Measurements from ENCODE around the gene GCC2. TPM values are rescaled to one million over a fixed set of nuclear protein-coding genes. Genes with fewer than 3 reads are reported as not detected.

GCC2 gene
- total and polyA plus RNA-seq, 2 of the 13 experiments (the other 11 are each of a cell fraction or from before 2014, with no cell fraction given) = 17.6 to 22.5 TPM

- TF ChIP-seq ZNF280B (CRISPR knock-in tag; IDR thresholded peaks at IDR 0.05; ENCODE audit: borderline replicate concordance) (peak; percentile 79; the same call in 1 of the 2 replicates), TOPORS (CRISPR knock-in tag; IDR thresholded peaks at IDR 0.05) (peak; percentile 30; the same call in 1 of the 2 replicates), NFIB (CRISPR knock-in tag; IDR thresholded peaks at IDR 0.05; ENCODE audit: borderline replicate concordance) (no peak), ARID4A (CRISPR knock-in tag; IDR thresholded peaks at IDR 0.05; ENCODE audit: borderline replicate concordance) (peak; percentile 93), ZNF766 (CRISPR knock-in tag; IDR thresholded peaks at IDR 0.05; ENCODE audit: borderline replicate concordance) (peak; percentile 49; the same call in 1 of the 2 replicates), ZC3H4 (CRISPR knock-in tag; IDR thresholded peaks at IDR 0.05; ENCODE audit: borderline replicate concordance) (peak; percentile 65; the same call in 1 of the 2 replicates), SOX6 (IDR thresholded peaks at IDR 0.05) (no peak), SOX6 (CRISPR knock-in tag; IDR thresholded peaks at IDR 0.05) (peak; percentile 86), ZNF615 (CRISPR knock-in tag; IDR thresholded peaks at IDR 0.05; ENCODE audit: borderline replicate concordance) (0 out of 2 replicates have a peak, but pooled peaks have one; percentile 87), ZNF414 (CRISPR knock-in tag; IDR thresholded peaks at IDR 0.05) (peak; percentile 86; the same call in 1 of the 2 replicates), ZNF7 (CRISPR knock-in tag; IDR thresholded peaks at IDR 0.05) (peak; percentile 25; the same call in 1 of the 2 replicates), HNRNPH1 (optimal IDR thresholded peaks at IDR 0.05; ENCODE audit: low read depth, low read length) (peak; percentile 93), TAF1 (CRISPR knock-in tag; IDR thresholded peaks at IDR 0.05) (peak; percentile 98), ZNF230 (CRISPR knock-in tag; IDR thresholded peaks at IDR 0.05) (peak; percentile 96), ZNF343 (CRISPR knock-in tag; IDR thresholded peaks at IDR 0.05) (peak; percentile 94)
- TF ChIP-seq, protein P1, sequence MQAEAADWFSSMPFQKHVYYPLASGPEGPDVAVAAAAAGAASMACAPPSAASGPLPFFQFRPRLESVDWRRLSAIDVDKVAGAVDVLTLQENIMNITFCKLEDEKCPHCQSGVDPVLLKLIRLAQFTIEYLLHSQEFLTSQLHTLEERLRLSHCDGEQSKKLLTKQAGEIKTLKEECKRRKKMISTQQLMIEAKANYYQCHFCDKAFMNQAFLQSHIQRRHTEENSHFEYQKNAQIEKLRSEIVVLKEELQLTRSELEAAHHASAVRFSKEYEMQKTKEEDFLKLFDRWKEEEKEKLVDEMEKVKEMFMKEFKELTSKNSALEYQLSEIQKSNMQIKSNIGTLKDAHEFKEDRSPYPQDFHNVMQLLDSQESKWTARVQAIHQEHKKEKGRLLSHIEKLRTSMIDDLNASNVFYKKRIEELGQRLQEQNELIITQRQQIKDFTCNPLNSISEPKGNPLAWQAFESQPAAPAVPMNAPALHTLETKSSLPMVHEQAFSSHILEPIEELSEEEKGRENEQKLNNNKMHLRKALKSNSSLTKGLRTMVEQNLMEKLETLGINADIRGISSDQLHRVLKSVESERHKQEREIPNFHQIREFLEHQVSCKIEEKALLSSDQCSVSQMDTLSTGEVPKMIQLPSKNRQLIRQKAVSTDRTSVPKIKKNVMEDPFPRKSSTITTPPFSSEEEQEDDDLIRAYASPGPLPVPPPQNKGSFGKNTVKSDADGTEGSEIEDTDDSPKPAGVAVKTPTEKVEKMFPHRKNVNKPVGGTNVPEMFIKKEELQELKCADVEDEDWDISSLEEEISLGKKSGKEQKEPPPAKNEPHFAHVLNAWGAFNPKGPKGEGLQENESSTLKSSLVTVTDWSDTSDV (CRISPR knock-in tag; IDR thresholded peaks at IDR 0.05) = peak; percentile 94
- TF ChIP-seq, protein P2, sequence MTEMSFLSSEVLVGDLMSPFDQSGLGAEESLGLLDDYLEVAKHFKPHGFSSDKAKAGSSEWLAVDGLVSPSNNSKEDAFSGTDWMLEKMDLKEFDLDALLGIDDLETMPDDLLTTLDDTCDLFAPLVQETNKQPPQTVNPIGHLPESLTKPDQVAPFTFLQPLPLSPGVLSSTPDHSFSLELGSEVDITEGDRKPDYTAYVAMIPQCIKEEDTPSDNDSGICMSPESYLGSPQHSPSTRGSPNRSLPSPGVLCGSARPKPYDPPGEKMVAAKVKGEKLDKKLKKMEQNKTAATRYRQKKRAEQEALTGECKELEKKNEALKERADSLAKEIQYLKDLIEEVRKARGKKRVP (CRISPR knock-in tag; IDR thresholded peaks at IDR 0.05) = peak in 1 of 2 experiments; percentile 63; a peak in 2 of 4 replicates
- TF ChIP-seq, protein P3, sequence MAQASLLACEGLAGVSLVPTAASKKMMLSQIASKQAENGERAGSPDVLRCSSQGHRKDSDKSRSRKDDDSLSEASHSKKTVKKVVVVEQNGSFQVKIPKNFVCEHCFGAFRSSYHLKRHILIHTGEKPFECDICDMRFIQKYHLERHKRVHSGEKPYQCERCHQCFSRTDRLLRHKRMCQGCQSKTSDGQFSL (CRISPR knock-in tag; IDR thresholded peaks at IDR 0.05) = peak; percentile 68
Measured at GRCh38 chr2:108533832-108534583, 85.0 kb downstream of the GCC2 start, which contains the start of gene LIMS1 (continued).
